Kidney tubule cell (primary cell): ENCODE measurements around the gene DCX.
"Not testable (repeated sequence)": the region's sequence is repeated elsewhere in the genome, so short reads cannot be mapped to it uniquely, and the experiment has no call there.

Source experiments
- DNase-seq: peaks from one replicate; pipeline ENCODE4 v3.0.0-alpha.2; 2018; ENCODE audit warnings: low spot score

The DCX gene

GRCh38 chrX:111365770-111366325 lies 46.1 kb downstream of the DCX start:
- DNase-seq, result no peak

- DNase-seq, result no peak
Observed at GRCh38 chrX:111363741-111364140, 48.3 kb downstream of the DCX start.

- no peak for DNase-seq
Observed at GRCh38 chrX:111361751-111362150, 50.2 kb downstream of the DCX start.

- DNase-seq, result no peak
Observed at GRCh38 chrX:111360839-111361238, 51.2 kb downstream of the DCX start.

- no peak for DNase-seq
Observed at GRCh38 chrX:111355523-111356115, 56.4 kb downstream of the DCX start.

- no peak for DNase-seq
Observed at GRCh38 chrX:111354496-111354895, 57.5 kb downstream of the DCX start.

GRCh38 chrX:111353793-111354192 lies 58.2 kb downstream of the DCX start:
- peak; percentile 59 for DNase-seq

GRCh38 chrX:111352424-111352823 lies 59.6 kb downstream of the DCX start:
- DNase-seq, result peak; percentile 83

- no peak for DNase-seq
Observed at GRCh38 chrX:111349934-111350333, 62.1 kb downstream of the DCX start.

- no peak for DNase-seq
Observed at GRCh38 chrX:111349101-111349500, 62.9 kb downstream of the DCX start.

GRCh38 chrX:111348429-111348828 lies 63.6 kb downstream of the DCX start:
- DNase-seq, result no peak

GRCh38 chrX:111346150-111346549 lies 65.8 kb downstream of the DCX start:
- not testable (repeated sequence) for DNase-seq

- DNase-seq, result peak; percentile 64
Observed at GRCh38 chrX:111340054-111340453, 71.9 kb downstream of the DCX start.

- no peak for DNase-seq
Observed at GRCh38 chrX:111339212-111339611, 72.8 kb downstream of the DCX start.

GRCh38 chrX:111338095-111338698 lies 73.8 kb downstream of the DCX start:
- DNase-seq, result no peak

GRCh38 chrX:111337067-111337637 lies 74.8 kb downstream of the DCX start:
- peak; percentile 39 for DNase-seq

GRCh38 chrX:111336141-111336540 lies 75.9 kb downstream of the DCX start:
- DNase-seq, result no peak

- no peak for DNase-seq
Observed at GRCh38 chrX:111329370-111329769, 82.6 kb downstream of the DCX start.

- DNase-seq, result no peak
Observed at GRCh38 chrX:111328858-111329257, 83.1 kb downstream of the DCX start.

- peak; percentile 82 for DNase-seq
Observed at GRCh38 chrX:111322231-111322855, 89.6 kb downstream of the DCX start.

- no peak for DNase-seq
Observed at GRCh38 chrX:111319451-111319850, 92.5 kb downstream of the DCX start.

GRCh38 chrX:111318901-111319300 lies 93.1 kb downstream of the DCX start:
- no peak for DNase-seq

GRCh38 chrX:111309083-111309482 lies 102.9 kb downstream of the DCX start:
- DNase-seq, result no peak
